Measurements from ENCODE around the gene CBX6. TPM values are rescaled to one million over a fixed set of nuclear protein-coding genes. Genes with fewer than 3 reads are reported as not detected.

The CBX6 gene
- total and polyA plus RNA-seq, 2 of the 8 experiments (the other 6 are each of a cell fraction or from before 2014, with no cell fraction given) = 10.6 to 27.5 TPM

DNA sequence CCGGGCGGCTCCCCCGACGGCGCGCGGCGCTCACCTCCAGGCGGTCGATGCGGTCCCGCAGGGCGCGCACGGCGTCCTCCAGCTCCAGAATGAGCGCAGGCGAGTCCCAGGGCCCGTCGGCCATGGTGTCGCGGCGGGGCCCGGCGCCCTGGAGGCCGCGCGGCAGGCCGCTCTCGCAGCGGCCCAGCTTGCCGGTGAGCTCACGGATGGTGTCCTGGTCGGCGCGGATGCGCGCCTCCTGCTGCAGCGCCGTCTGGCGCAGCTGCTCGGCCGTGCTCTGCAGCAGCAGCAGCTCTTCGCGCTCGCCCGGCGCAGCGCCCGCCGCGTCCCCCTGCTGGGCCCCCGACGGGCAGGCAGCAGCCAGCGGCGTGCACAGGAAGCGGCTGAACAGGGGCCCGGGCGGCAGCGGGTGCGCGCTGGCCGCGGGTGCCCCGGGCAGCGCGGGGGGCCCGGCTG lies 28.8 kb downstream of the CBX6 start (continued):
- TF ChIP-seq ASH2L (IDR thresholded peaks at IDR 0.05; ENCODE audit: low read length) (peak; percentile 24), SP1 (IDR thresholded peaks at IDR 0.05; ENCODE audit: low read depth, low read length) (no peak), GTF2F1 (IDR thresholded peaks at IDR 0.05; ENCODE audit: borderline replicate concordance, low read depth, low read length) (no peak), SP2 (IDR thresholded peaks at IDR 0.05; ENCODE audit: low read length) (no peak), RFX5 (IDR thresholded peaks at IDR 0.05; ENCODE audit: borderline replicate concordance, low read depth, low read length) (no peak), BCL11A (IDR thresholded peaks at IDR 0.05; ENCODE audit: low read depth in 2 of 2, low read length in 2 of 2) (no peak), CHD2 (IDR thresholded peaks at IDR 0.05; ENCODE audit: low read length) (no peak), CREB1 (IDR thresholded peaks at IDR 0.05) (no peak), CEBPB (IDR thresholded peaks at IDR 0.05; ENCODE audit: low read depth, low read length) (no peak), RAD21 (IDR thresholded peaks at IDR 0.05 in 1 of 2, conservative IDR thresholded peaks at IDR 0.05 in 1 of 2; ENCODE audit: low read depth in 2 of 2, low read length in 2 of 2) (peak in 1 of 2 experiments; percentile 7; a peak in 1 of 4 replicates), CHD1 (IDR thresholded peaks at IDR 0.05; ENCODE audit: low read depth, low read length) (no peak), JUN (IDR thresholded peaks at IDR 0.05; ENCODE audit: low read depth, low read length) (no peak), SIX5 (IDR thresholded peaks at IDR 0.05; ENCODE audit: low read depth, low read length) (no peak), RBBP5 (IDR thresholded peaks at IDR 0.05; ENCODE audit: borderline replicate concordance, low read depth, low read length) (peak; percentile 80; the same call in 1 of the 2 replicates), CTBP2 (IDR thresholded peaks at IDR 0.05; ENCODE audit: borderline replicate concordance, insufficient read depth, insufficient read length, low read length) (peak; percentile 39), E2F6 (IDR thresholded peaks at IDR 0.05) (no peak), SAP30 (IDR thresholded peaks at IDR 0.05; ENCODE audit: insufficient read depth, insufficient replicate concordance, low read length) (no peak), TBP (IDR thresholded peaks at IDR 0.05; ENCODE audit: low read depth, low read length) (peak; percentile 16; the same call in 1 of the 2 replicates), FOSL1 (IDR thresholded peaks at IDR 0.05; ENCODE audit: insufficient read depth, low read depth, low read length) (no peak), GABPA (IDR thresholded peaks at IDR 0.05; ENCODE audit: borderline replicate concordance, insufficient read depth, low read length) (peak; percentile 76), EZH2 (IDR thresholded peaks at IDR 0.05; ENCODE audit: low read depth, low read length, severe bottlenecking) (peak; percentile 20), MAX (IDR thresholded peaks at IDR 0.05) (peak; percentile 7; the same call in 1 of the 2 replicates), TEAD4 (IDR thresholded peaks at IDR 0.05; ENCODE audit: low read depth, low read length) (no peak), NANOG (IDR thresholded peaks at IDR 0.05; ENCODE audit: insufficient read depth, low read depth, low read length, poor library complexity, severe bottlenecking) (no peak), KDM4A (IDR thresholded peaks at IDR 0.05; ENCODE audit: low read depth, low read length, severe bottlenecking) (peak; percentile 82)
